Activated CD8-positive, alpha-beta memory T cell treated with anti-CD3 and anti-CD28 coated beads, Interleukin-2, amount 10 ng/mL, durations not matched to agents 7 days and 5 days (primary cell): ENCODE data around the gene SCYL1. TPM values are rescaled to one million over a fixed set of nuclear protein-coding genes. Genes with fewer than 3 reads are reported as not detected.
A peak's percentile ranks its signal among the peaks of the same experiment; 100 is the strongest.

Source experiments
- ATAC-seq: fragments of 150-1000 bp; cut with Tn5 transposase; one replicate; pipeline ENCODE4 v1.10.0; 2021; ENCODE audit warnings: moderate library complexity
- CTCF ChIA-PET: fragments of 350-600 bp; sonication (Branson Sonifier 250); formaldehyde crosslinking; loops from one replicate; lab custom pipeline; 2021; ENCODE audit warnings: antibody characterized with exemption; lab: Charles Lee
- DNase-seq: peaks from one replicate; pipeline ENCODE4 v3.0.0-alpha.2; 2020
- H3K27ac Mint-ChIP-seq: one replicate; pipeline ENCODE4 v1.8.0; 2021; ENCODE audit warnings: mild to moderate bottlenecking, mixed read lengths
- H3K27me3 Mint-ChIP-seq: one replicate; pipeline ENCODE4 v1.8.0; 2021; ENCODE audit warnings: mixed read lengths
- H3K36me3 Mint-ChIP-seq: one replicate; pipeline ENCODE4 v1.8.0; 2021; ENCODE audit warnings: mild to moderate bottlenecking, mixed read lengths
- H3K4me1 Mint-ChIP-seq: one replicate; pipeline ENCODE4 v1.8.0; 2021; ENCODE audit warnings: mixed read lengths
- H3K4me3 Mint-ChIP-seq: one replicate; pipeline ENCODE4 v1.8.0; 2021; ENCODE audit warnings: mild to moderate bottlenecking, moderate library complexity, mixed read lengths
- H3K9me3 Mint-ChIP-seq: one replicate; pipeline ENCODE4 v1.8.0; 2022; ENCODE audit warnings: low read depth, mixed read lengths
- total RNA-seq, 2 experiments: library from RNA; stranded (reverse); gene quantifications; one replicate each; pipeline ENCODE4 v1.2.3, GENCODE V29; 2021

The SCYL1 gene
- total RNA-seq, 2 experiments from 2014 or later, result 68.0 to 76.7 TPM

GRCh38 chr11:65498042-65498726, 26.7 kb upstream of the SCYL1 start:
- DNase-seq, result peak; percentile 82
- Mint-ChIP-seq H3K27ac (no peak overlapping the region), H3K36me3 (peaks cover 1% of the 10 kb centered on the region), H3K9me3 (no peaks in the 10 kb centered on the region), H3K4me1 (peaks cover 33% of the 10 kb centered on the region), H3K27me3 (peaks cover 6% of the 10 kb centered on the region), H3K4me3 (no peak overlapping the region)
- no peak for ATAC-seq
- CTCF ChIA-PET, result interaction anchor here (0.6 to 19.1 kb wide), 9 partner anchors 9 to 117 kb away, joined by 3 to 489 read pairs (median 11); partner anchors contain the start of genes EHBP1L1 and NEAT1

- ATAC-seq, result no peak
- CTCF ChIA-PET, result interaction anchor here (0.6 to 19.1 kb wide), 7 partner anchors 8 to 117 kb away, joined by 3 to 489 read pairs (median 13); partner anchors contain the start of gene NEAT1
Observed at GRCh38 chr11:65498727-65498976, 26.2 kb upstream of the SCYL1 start.

GRCh38 chr11:65498977-65499712, 25.7 kb upstream of the SCYL1 start, which contains the start of gene MALAT1:
Gene MALAT1 (plus strand): TSS chr11:65499045.
- CTCF ChIA-PET, result interaction anchor here (0.6 to 19.1 kb wide), 9 partner anchors 8 to 361 kb away, joined by 3 to 489 read pairs (median 11); partner anchors contain the start of gene NEAT1
- peaks cover 9% of the 10 kb centered on the region for H3K36me3 Mint-ChIP-seq
- H3K27me3 Mint-ChIP-seq, result peaks cover 6% of the 10 kb centered on the region
- ATAC-seq, result peak; percentile 31
- DNase-seq, result peak; percentile 96
- no peaks in the 10 kb centered on the region for H3K9me3 Mint-ChIP-seq
- no peak within 1 kb of the TSS for H3K27ac Mint-ChIP-seq
- peaks cover 31% of the 10 kb centered on the region for H3K4me1 Mint-ChIP-seq
- H3K4me3 Mint-ChIP-seq, result no peak within 1 kb of the TSS

More at GRCh38 chr11:65498727-65498976, 26.2 kb upstream of the SCYL1 start:
- Mint-ChIP-seq H3K4me3 (no peak overlapping the region), H3K27ac (no peak overlapping the region), H3K4me1 (peaks cover 33% of the 10 kb centered on the region), H3K9me3 (no peaks in the 10 kb centered on the region), H3K27me3 (peaks cover 6% of the 10 kb centered on the region), H3K36me3 (peaks cover 4% of the 10 kb centered on the region)
- DNase-seq, result no peak

- peaks cover 6% of the 10 kb centered on the region for H3K27me3 Mint-ChIP-seq
- no peak overlapping the region for H3K4me3 Mint-ChIP-seq
- H3K4me1 Mint-ChIP-seq, result peaks cover 33% of the 10 kb centered on the region
- H3K9me3 Mint-ChIP-seq, result no peaks in the 10 kb centered on the region
- ATAC-seq (no peak), DNase-seq (no peak)
- CTCF ChIA-PET, result interaction anchor here (0.7 to 19.1 kb wide), 6 partner anchors 7 to 360 kb away, joined by 3 to 489 read pairs (median 22); partner anchors contain the start of gene NEAT1
- no peak overlapping the region for H3K27ac Mint-ChIP-seq
- H3K36me3 Mint-ChIP-seq, result peaks cover 16% of the 10 kb centered on the region
Observed at GRCh38 chr11:65499713-65500386, 25.0 kb upstream of the SCYL1 start.

DNA sequence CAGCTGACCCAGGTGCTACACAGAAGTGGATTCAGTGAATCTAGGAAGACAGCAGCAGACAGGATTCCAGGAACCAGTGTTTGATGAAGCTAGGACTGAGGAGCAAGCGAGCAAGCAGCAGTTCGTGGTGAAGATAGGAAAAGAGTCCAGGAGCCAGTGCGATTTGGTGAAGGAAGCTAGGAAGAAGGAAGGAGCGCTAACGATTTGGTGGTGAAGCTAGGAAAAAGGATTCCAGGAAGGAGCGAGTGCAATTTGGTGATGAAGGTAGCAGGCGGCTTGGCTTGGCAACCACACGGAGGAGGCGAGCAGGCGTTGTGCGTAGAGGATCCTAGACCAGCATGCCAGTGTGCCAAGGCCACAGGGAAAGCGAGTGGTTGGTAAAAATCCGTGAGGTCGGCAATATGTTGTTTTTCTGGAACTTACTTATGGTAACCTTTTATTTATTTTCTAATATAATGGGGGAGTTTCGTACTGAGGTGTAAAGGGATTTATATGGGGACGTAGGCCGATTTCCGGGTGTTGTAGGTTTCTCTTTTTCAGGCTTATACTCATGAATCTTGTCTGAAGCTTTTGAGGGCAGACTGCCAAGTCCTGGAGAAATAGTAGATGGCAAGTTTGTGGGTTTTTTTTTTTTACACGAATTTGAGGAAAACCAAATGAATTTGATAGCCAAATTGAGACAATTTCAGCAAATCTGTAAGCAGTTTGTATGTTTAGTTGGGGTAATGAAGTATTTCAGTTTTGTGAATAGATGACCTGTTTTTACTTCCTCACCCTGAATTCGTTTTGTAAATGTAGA, 24.3 kb upstream of the SCYL1 start:
- Mint-ChIP-seq H3K27me3 (peaks cover 6% of the 10 kb centered on the region), H3K27ac (no peak overlapping the region), H3K4me3 (no peak overlapping the region), H3K36me3 (peaks cover 22% of the 10 kb centered on the region), H3K9me3 (no peaks in the 10 kb centered on the region), H3K4me1 (peaks cover 38% of the 10 kb centered on the region)
- ATAC-seq, result no peak
- peak; percentile 72 for DNase-seq
- CTCF ChIA-PET, result interaction anchor here (1.2 to 19.1 kb wide), 4 partner anchors 9 to 82 kb away, joined by 3 to 489 read pairs (median 58); partner anchors contain the start of gene NEAT1

DNA sequence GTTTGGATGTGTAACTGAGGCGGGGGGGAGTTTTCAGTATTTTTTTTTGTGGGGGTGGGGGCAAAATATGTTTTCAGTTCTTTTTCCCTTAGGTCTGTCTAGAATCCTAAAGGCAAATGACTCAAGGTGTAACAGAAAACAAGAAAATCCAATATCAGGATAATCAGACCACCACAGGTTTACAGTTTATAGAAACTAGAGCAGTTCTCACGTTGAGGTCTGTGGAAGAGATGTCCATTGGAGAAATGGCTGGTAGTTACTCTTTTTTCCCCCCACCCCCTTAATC, 23.8 kb upstream of the SCYL1 start:
- ATAC-seq (no peak), DNase-seq (no peak)
- Mint-ChIP-seq H3K36me3 (peaks cover 28% of the 10 kb centered on the region), H3K4me1 (peaks cover 38% of the 10 kb centered on the region), H3K27ac (no peak overlapping the region), H3K4me3 (no peak overlapping the region), H3K27me3 (peaks cover 6% of the 10 kb centered on the region), H3K9me3 (no peaks in the 10 kb centered on the region)
- CTCF ChIA-PET, result interaction anchor here (1.2 to 19.1 kb wide), 3 partner anchors 9 to 82 kb away, joined by 3 to 489 read pairs (median 13); partner anchors contain the start of gene NEAT1

GRCh38 chr11:65501472-65502273, 23.2 kb upstream of the SCYL1 start:
- H3K27me3 Mint-ChIP-seq, result peaks cover 6% of the 10 kb centered on the region
- CTCF ChIA-PET, result interaction anchor here (0.6 to 19.1 kb wide), 7 partner anchors 10 to 83 kb away, joined by 3 to 489 read pairs (median 3); partner anchors contain the start of gene NEAT1
- DNase-seq, result no peak
- no peak overlapping the region for H3K4me3 Mint-ChIP-seq
- no peak overlapping the region for H3K27ac Mint-ChIP-seq
- no peaks in the 10 kb centered on the region for H3K9me3 Mint-ChIP-seq
- no peak for ATAC-seq
- peaks cover 38% of the 10 kb centered on the region for H3K4me1 Mint-ChIP-seq
- H3K36me3 Mint-ChIP-seq, result peaks cover 33% of the 10 kb centered on the region

- Mint-ChIP-seq H3K4me3 (no peak overlapping the region), H3K27ac (no peak overlapping the region)
- ATAC-seq, result no peak
Observed at GRCh38 chr11:65502274-65502554, 22.7 kb upstream of the SCYL1 start.

GRCh38 chr11:65502555-65503367, 22.1 kb upstream of the SCYL1 start:
- no peak overlapping the region for H3K4me3 Mint-ChIP-seq
- CTCF ChIA-PET, result interaction anchor here (0.8 to 19.1 kb wide), 6 partner anchors 26 to 84 kb away, joined by 3 to 489 read pairs (median 3); partner anchors contain the start of genes FAM89B and NEAT1
- H3K4me1 Mint-ChIP-seq, result peaks cover 43% of the 10 kb centered on the region
- no peaks in the 10 kb centered on the region for H3K9me3 Mint-ChIP-seq
- no peak overlapping the region for H3K27ac Mint-ChIP-seq
- ATAC-seq (no peak), DNase-seq (no peak)
- H3K27me3 Mint-ChIP-seq, result peaks cover 6% of the 10 kb centered on the region
- H3K36me3 Mint-ChIP-seq, result peaks cover 37% of the 10 kb centered on the region

More at GRCh38 chr11:65502274-65502554, 22.7 kb upstream of the SCYL1 start:
- Mint-ChIP-seq H3K27me3 (peaks cover 6% of the 10 kb centered on the region), H3K4me1 (peaks cover 39% of the 10 kb centered on the region), H3K36me3 (peaks cover 37% of the 10 kb centered on the region), H3K9me3 (no peaks in the 10 kb centered on the region)
- CTCF ChIA-PET, result interaction anchor here (0.8 to 19.1 kb wide), 7 partner anchors 10 to 84 kb away, joined by 3 to 489 read pairs (median 3); partner anchors contain the start of genes FAM89B and NEAT1
- DNase-seq, result no peak

DNA sequence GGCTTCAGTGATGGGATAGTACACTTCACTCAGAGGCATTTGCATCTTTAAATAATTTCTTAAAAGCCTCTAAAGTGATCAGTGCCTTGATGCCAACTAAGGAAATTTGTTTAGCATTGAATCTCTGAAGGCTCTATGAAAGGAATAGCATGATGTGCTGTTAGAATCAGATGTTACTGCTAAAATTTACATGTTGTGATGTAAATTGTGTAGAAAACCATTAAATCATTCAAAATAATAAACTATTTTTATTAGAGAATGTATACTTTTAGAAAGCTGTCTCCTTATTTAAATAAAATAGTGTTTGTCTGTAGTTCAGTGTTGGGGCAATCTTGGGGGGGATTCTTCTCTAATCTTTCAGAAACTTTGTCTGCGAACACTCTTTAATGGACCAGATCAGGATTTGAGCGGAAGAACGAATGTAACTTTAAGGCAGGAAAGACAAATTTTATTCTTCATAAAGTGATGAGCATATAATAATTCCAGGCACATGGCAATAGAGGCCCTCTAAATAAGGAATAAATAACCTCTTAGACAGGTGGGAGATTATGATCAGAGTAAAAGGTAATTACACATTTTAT, 21.4 kb upstream of the SCYL1 start:
- no peak for ATAC-seq
- H3K27me3 Mint-ChIP-seq, result peaks cover 6% of the 10 kb centered on the region

More for the DNA sequence above, 21.4 kb upstream of the SCYL1 start:
- CTCF ChIA-PET, result interaction anchor here (1.0 to 19.1 kb wide), 4 partner anchors 25 to 85 kb away, joined by 3 to 489 read pairs (median 16); partner anchors contain the start of genes FAM89B and NEAT1
- DNase-seq, result no peak
- Mint-ChIP-seq H3K9me3 (no peaks in the 10 kb centered on the region), H3K27ac (no peak overlapping the region), H3K36me3 (peaks cover 36% of the 10 kb centered on the region), H3K4me1 (peaks cover 43% of the 10 kb centered on the region), H3K4me3 (no peak overlapping the region)
